RPMI8226 (cell line): ENCODE measurements around the gene PDPK1.
A peak's percentile ranks its signal among the peaks of the same experiment; 100 is the strongest.

ENCODE experiments used
- DNase-seq: peaks from one replicate; pipeline ENCODE4 v3.0.0-alpha.2; 2015

Gene PDPK1

GRCh38 chr16:2507665-2508064 lies 30.2 kb upstream of the PDPK1 start:
- DNase-seq, result no peak

- DNase-seq, result no peak
Observed at GRCh38 chr16:2508722-2509400, 29.0 kb upstream of the PDPK1 start.

- DNase-seq, result no peak
Observed at GRCh38 chr16:2511128-2511800, 26.6 kb upstream of the PDPK1 start.

GRCh38 chr16:2511996-2512734 lies 25.7 kb upstream of the PDPK1 start:
- DNase-seq, result no peak

- peak; percentile 42 for DNase-seq
Observed at GRCh38 chr16:2512735-2513404, 25.0 kb upstream of the PDPK1 start.

- peak; percentile 99 for DNase-seq
Observed at GRCh38 chr16:2513405-2514332, 24.2 kb upstream of the PDPK1 start, which contains the start of gene ATP6V0C. TSS of gene ATP6V0C (plus strand) at chr16:2513952. CDS start at chr16:2514104, 152 bp downstream.

- DNase-seq, result peak; percentile 44
Observed at GRCh38 chr16:2514333-2515179, 23.3 kb upstream of the PDPK1 start.

GRCh38 chr16:2515180-2515851 lies 22.5 kb upstream of the PDPK1 start:
- DNase-seq, result no peak

GRCh38 chr16:2516391-2517240 lies 21.2 kb upstream of the PDPK1 start:
- no peak for DNase-seq

GRCh38 chr16:2517954-2518605 lies 19.7 kb upstream of the PDPK1 start:
- no peak for DNase-seq

GRCh38 chr16:2518823-2519710 lies 18.8 kb upstream of the PDPK1 start:
- no peak for DNase-seq

GRCh38 chr16:2519711-2520080 lies 18.1 kb upstream of the PDPK1 start:
- no peak for DNase-seq

- DNase-seq, result peak; percentile 96
Observed at GRCh38 chr16:2520097-2520783, 17.6 kb upstream of the PDPK1 start, which contains the start of gene AMDHD2. TSS of gene AMDHD2 (plus strand) at chr16:2520371. CDS start at chr16:2520459, 88 bp downstream.

- peak; percentile 75 for DNase-seq
Observed at GRCh38 chr16:2520784-2521531, 16.9 kb upstream of the PDPK1 start.

GRCh38 chr16:2523801-2524231 lies 14.0 kb upstream of the PDPK1 start:
- no peak for DNase-seq

GRCh38 chr16:2524339-2524938 lies 13.4 kb upstream of the PDPK1 start:
- DNase-seq, result no peak
